Psoas muscle (tissue), 8 donors: ENCODE data around the gene XPNPEP2. TPM values are rescaled to one million over a fixed set of nuclear protein-coding genes. Genes with fewer than 3 reads are reported as not detected.
A peak's percentile ranks its signal among the peaks of the same experiment; 100 is the strongest.

ENCODE experiments used
- ATAC-seq, 4 donors: fragments of 200-7000 bp; cut with Tn5 transposase; one replicate each; pipeline ENCODE4 v1.9.1; 2020; ENCODE audit warnings: moderate library complexity in 3 of 4, mild to moderate bottlenecking in 2 of 4
- DNase-seq, 2 donors: peaks; one replicate each; pipeline ENCODE4 v3.0.0-alpha.2; 2020
- H3K27ac ChIP-seq: fragments of 200-600 bp; one replicate; pipeline ENCODE4 v1.8.0; 2022
- H3K27me3 ChIP-seq, 3 donors: fragments of 200-600 bp in 1 of 3; one replicate each; pipeline versions ENCODE4 v1.6.1 to v1.8.0; 2013 to 2022; ENCODE audit warnings: low read length in 2 of 3, mild to moderate bottlenecking in 2 of 3, moderate library complexity in 1 of 3; ENCODE audit not compliant: insufficient read depth in 3 of 3
- H3K36me3 ChIP-seq, 2 donors: fragments of 200-600 bp in 1 of 2; one replicate each; pipeline versions ENCODE4 v1.6.1 to v1.8.0; 2013 to 2022; ENCODE audit warnings: low read depth in 1 of 2, mild to moderate bottlenecking in 1 of 2, moderate library complexity in 1 of 2; ENCODE audit not compliant: insufficient read depth in 1 of 2
- H3K4me1 ChIP-seq: fragments of 200-600 bp; one replicate; pipeline ENCODE4 v1.8.0; 2022
- H3K4me3 ChIP-seq: fragments of 200-600 bp; one replicate; pipeline ENCODE4 v1.8.0; 2022; ENCODE audit warnings: mild to moderate bottlenecking
- H3K9me3 ChIP-seq: fragments of 200-600 bp; one replicate; pipeline ENCODE4 v1.8.0; 2022
- WGBS, 3 donors: extraction: QIAGEN DNeasy Blood & Tissue Kit; methylation state at CpG; one replicate each; pipeline versions ENCODE4 v1.1.6 to v1.1.7; 2013; 5-methylcytosine and 5-hydroxymethylcytosine counted together
- intact Hi-C, 2 donors: fragments of 100-400 bp; cut with DNase I; formaldehyde crosslinking; loops; one replicate each; pipeline versions ENCODE4 v1.11.0 to v1.14.2; 2022
- polyA plus RNA-seq, 3 donors: library from polyadenylated mRNA; stranded (reverse); fragments of 200-250 nt; gene quantifications; one replicate each; pipeline ENCODE4 v1.2.3, GENCODE V29; 2013
- total RNA-seq, 4 donors: library from RNA; stranded (reverse); fragmentation: NEBNext Ultra II Directional in 2 of 4; extraction: Animal tissue kit (Norgen Biotek cat#: 25700) in 2 of 4; gene quantifications; one replicate each; pipeline versions ENCODE4 v1.2.1 to v1.2.4, GENCODE V29; 2021 to 2023
- TF ChIP-seq, protein P1 (sequence below): fragments of 200-600 bp; IDR thresholded peaks from one replicate; pipeline ENCODE4 v1.8.0; 2022; ENCODE audit warnings: antibody characterized with exemption
- donor health status: healthy with polysubstance abuse.
- donor health status: DM: no; HTN: no; CAD: no; lungs with moderate emphysema.
- donor health status: Bipolar disorder and iron deficiency.
- donor health status: healthy.
- donor health status: DM: yes; HTN: yes; CAD: no.
- donor health status: DM: no; HTN: no; CAD: no.
- donor health status: DM: no; HTN: no; CAD: no.
- donor health status: DM: yes; HTN: yes; CAD: no.

XPNPEP2 gene
- total and polyA plus RNA-seq, 7 donors = 0.25 to 0.97 (median 0.44) TPM

DNA sequence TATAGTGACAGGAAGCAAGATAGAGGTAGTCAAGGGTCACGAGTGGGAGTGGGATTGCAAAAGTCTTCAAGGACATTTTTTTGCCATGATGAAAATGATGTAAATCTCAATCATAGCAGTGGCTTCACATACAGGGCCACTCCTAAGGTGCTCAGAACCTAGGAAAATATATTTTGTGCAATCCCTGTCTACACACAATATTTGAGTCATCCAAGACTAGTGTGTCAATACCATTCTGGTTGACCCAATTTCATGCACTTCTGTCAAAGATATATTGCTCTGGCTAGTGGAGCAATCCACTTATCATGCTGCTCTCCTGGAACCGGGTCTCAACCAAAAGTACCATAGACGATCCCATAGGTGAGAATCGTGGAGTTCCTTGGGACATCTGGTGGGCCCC, 24.2 kb upstream of the XPNPEP2 start:
- ATAC-seq = no peak

DNA sequence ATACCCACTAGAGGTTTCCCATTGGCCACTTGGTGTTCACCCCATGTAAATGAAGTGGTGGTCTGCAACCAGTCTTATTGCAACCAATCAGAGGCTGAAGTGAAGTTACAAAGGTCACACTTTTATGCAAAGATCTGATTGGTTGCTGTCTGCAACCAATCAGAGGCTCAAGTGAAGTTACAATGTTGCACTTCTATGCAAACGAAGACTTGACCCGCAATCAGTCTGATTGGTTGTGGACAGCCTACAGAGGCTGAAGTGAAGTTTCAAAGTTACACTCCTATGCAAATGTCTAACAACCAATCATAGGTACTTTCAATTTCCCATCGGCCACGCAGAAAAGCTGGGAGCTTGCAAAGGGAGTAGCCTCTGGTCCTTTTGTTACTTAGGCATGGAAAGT, 22.3 kb upstream of the XPNPEP2 start:
- Histone ChIP-seq H3K9me3 (no peaks in the 10 kb centered on the region), H3K36me3 (no peaks in the 10 kb centered on the region), H3K4me1 (peaks cover 6% of the 10 kb centered on the region), H3K4me3 (no peak overlapping the region), H3K27me3 (peaks cover 0 to under 1% (median 0%) of the 10 kb centered on the region in 3 donors), H3K27ac (no peak overlapping the region)
- 86 to 98% (median 90%) methylated on average over 4 of the region's 4 CpGs for WGBS, 3 donors
- TF ChIP-seq, protein P1, sequence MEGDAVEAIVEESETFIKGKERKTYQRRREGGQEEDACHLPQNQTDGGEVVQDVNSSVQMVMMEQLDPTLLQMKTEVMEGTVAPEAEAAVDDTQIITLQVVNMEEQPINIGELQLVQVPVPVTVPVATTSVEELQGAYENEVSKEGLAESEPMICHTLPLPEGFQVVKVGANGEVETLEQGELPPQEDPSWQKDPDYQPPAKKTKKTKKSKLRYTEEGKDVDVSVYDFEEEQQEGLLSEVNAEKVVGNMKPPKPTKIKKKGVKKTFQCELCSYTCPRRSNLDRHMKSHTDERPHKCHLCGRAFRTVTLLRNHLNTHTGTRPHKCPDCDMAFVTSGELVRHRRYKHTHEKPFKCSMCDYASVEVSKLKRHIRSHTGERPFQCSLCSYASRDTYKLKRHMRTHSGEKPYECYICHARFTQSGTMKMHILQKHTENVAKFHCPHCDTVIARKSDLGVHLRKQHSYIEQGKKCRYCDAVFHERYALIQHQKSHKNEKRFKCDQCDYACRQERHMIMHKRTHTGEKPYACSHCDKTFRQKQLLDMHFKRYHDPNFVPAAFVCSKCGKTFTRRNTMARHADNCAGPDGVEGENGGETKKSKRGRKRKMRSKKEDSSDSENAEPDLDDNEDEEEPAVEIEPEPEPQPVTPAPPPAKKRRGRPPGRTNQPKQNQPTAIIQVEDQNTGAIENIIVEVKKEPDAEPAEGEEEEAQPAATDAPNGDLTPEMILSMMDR = no peak
- intact Hi-C loops = loop anchor here in 1 of 2 donors (5.0 kb wide), 1 partner anchor 59 kb away; no protein-coding TSS in a partner anchor
- ATAC-seq (no peak), DNase-seq (no peak)

More for the DNA sequence above, 24.2 kb upstream of the XPNPEP2 start:
- DNase-seq = no peak
- no peak overlapping the region for H3K27ac ChIP-seq
- no peaks in the 10 kb centered on the region for H3K9me3 ChIP-seq
- intact Hi-C loops = no loop called here
- 76 to 95% (median 89%) methylated on average over 4 of the region's 4 CpGs for WGBS, 3 donors
- H3K36me3 ChIP-seq = no peaks in the 10 kb centered on the region
- peaks cover 6% of the 10 kb centered on the region for H3K4me1 ChIP-seq
- TF ChIP-seq, protein P1 = no peak
- H3K4me3 ChIP-seq = no peak overlapping the region
- peaks cover 0 to 4% (median 0%) of the 10 kb centered on the region in 3 donors for H3K27me3 ChIP-seq

DNA sequence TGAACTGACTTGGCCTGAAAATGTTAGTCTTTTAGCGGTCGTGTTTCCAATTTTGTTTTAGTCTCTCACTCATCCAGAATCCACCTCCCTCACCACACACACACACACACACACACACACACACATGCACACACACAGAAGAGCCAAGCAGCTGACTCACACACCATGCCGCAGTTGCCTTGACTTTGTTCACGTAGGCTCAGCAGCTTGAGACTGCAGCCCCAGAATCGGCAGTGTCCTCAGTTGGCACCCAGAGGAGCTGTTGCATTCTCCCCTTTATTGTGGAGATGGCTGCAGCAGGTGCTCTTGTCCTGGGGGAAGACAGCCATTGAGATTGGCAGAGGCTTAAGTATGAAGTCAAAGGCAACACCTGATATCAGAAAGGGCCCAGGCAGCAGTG, 20.9 kb upstream of the XPNPEP2 start:
- TF ChIP-seq, protein P1 = no peak
- Histone ChIP-seq H3K36me3 (no peaks in the 10 kb centered on the region), H3K4me1 (peaks cover 6% of the 10 kb centered on the region), H3K9me3 (no peaks in the 10 kb centered on the region), H3K27ac (peak overlapping the region; percentile 68), H3K27me3 (no peaks in the 10 kb centered on the region), H3K4me3 (no peak overlapping the region)
- DNase-seq (peak in 1 of 2 donors; percentile 64), ATAC-seq (peak; percentile 81 to 93 (median 90))
- WGBS, 3 donors = 24 to 42% (median 39%) methylated on average over 5 of the region's 5 CpGs
- intact Hi-C loops = loop anchor here in 1 of 2 donors (5.0 kb wide), 1 partner anchor 61 kb away; no protein-coding TSS in a partner anchor

DNA sequence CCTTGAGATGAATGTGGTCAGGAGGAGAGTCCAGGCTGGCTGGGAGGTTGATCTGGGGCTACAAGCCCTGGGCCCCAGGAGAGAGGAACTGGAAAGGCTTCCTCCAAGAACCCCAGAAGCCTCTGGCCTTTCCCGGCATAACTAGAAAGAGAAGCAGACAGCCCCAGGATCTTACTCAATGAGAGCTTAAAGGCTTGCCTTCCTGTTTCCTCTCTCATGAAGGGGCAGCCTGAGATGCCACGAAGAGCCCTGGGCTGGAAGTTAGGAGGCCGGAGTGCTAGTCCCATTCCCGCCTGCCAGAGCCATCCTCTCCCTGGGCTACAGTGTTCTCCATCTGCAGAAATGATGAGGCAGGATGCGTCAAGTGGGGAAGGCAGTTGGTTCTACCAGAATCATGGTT, 20.1 kb upstream of the XPNPEP2 start:
- WGBS, 3 donors = 68 to 95% (median 81%) methylated on average over 4 to 5 of the region's 5 CpGs
- Histone ChIP-seq H3K9me3 (no peaks in the 10 kb centered on the region), H3K27me3 (no peaks in the 10 kb centered on the region), H3K4me1 (peaks cover 6% of the 10 kb centered on the region), H3K27ac (peak overlapping the region; percentile 68), H3K36me3 (no peaks in the 10 kb centered on the region), H3K4me3 (no peak overlapping the region)
- intact Hi-C loops = loop anchor here in 1 of 2 donors (5.0 kb wide), 1 partner anchor 61 kb away; no protein-coding TSS in a partner anchor
- ATAC-seq = no peak
- no peak for DNase-seq
- TF ChIP-seq, protein P1 = no peak

DNA sequence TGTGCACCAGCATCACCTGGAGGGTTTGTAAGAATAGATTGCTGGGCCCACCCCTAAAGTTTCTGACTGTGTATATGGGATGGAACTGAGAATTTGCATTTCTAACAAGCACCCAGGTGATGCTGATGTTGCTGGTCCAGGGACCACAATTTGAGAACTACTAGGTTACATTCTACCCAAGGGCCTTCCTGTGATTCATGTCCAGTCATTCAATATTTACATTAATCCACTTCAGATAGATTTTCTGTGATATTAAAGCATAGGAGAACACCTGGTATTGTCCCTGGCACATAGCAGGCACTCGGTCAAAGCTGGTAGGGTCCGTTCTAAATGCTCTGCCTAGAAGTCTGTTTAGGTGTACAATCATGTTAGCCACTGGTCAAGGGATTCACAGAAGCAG, 19.5 kb upstream of the XPNPEP2 start:
- DNase-seq (no peak), ATAC-seq (no peak)
- Histone ChIP-seq H3K27me3 (no peaks in the 10 kb centered on the region), H3K4me1 (peaks cover 6% of the 10 kb centered on the region), H3K4me3 (no peak overlapping the region), H3K27ac (no peak overlapping the region), H3K9me3 (no peaks in the 10 kb centered on the region), H3K36me3 (no peaks in the 10 kb centered on the region)
- 75 to 95% (median 88%) methylated on average over 2 of the region's 2 CpGs for WGBS, 3 donors
- intact Hi-C loops = loop anchor here in 1 of 2 donors (5.0 kb wide), 1 partner anchor 62 kb away; no protein-coding TSS in a partner anchor
- TF ChIP-seq, protein P1 = no peak
